HEK293 (cell line): Measurements from ENCODE around the gene CHERP.
"Not testable (repeated sequence)": the region's sequence is repeated elsewhere in the genome, so short reads cannot be mapped to it uniquely, and the experiment has no call there.

Experiments
- CTCF ChIA-PET: fragments of 350-600 bp; formaldehyde crosslinking; extraction: SDS; loops from one replicate; lab custom pipeline; 2021; ENCODE audit warnings: antibody characterized with exemption; lab: Yijun Ruan, JAX
- POLR2A ChIA-PET: fragments of 300-600 bp; formaldehyde crosslinking; extraction: SDS; loops from one replicate; lab custom pipeline; 2020; ENCODE audit warnings: antibody characterized with exemption, inconsistent platforms; lab: Yijun Ruan, JAX
- H3K27ac ChIP-seq: fragments of 200-500 bp; sonication (Bioruptor generic); 2 replicates; pipeline ENCODE4 v1.5.1; 2014; ENCODE audit warnings: low read depth, low read length, control low read depth, inconsistent platforms; ENCODE audit errors: extremely low read depth
- H3K36me3 ChIP-seq, 2 experiments: fragments of 200-500 bp in 1 of 2; sonication (Bioruptor generic) in 1 of 2; 1 replicate in 1 of 2; 2 replicates in 1 of 2; pipeline ENCODE4 v1.5.1; 2014 to 2017; ENCODE audit warnings: inconsistent platforms in 2 of 2, low read length in 2 of 2; ENCODE audit not compliant: control insufficient read depth in 2 of 2, insufficient read depth in 1 of 2
- H3K4me1 ChIP-seq: fragments of 200-500 bp; sonication (Bioruptor generic); 2 replicates; pipeline ENCODE4 v1.5.1; 2014; ENCODE audit warnings: mild to moderate bottlenecking, low read length, inconsistent platforms; ENCODE audit not compliant: control insufficient read depth, insufficient read depth
- H3K4me3 ChIP-seq: 2 replicates; pipeline ENCODE4 v1.5.1; 2011; ENCODE audit warnings: low read depth, mild to moderate bottlenecking, control low read depth, low read length, moderate library complexity
- H3K9me3 ChIP-seq: fragments of 200-500 bp; sonication (Bioruptor generic); 2 replicates; pipeline ENCODE4 v1.5.1; 2014; ENCODE audit warnings: low read depth, low read length, inconsistent platforms; ENCODE audit not compliant: control insufficient read depth, insufficient read depth
- GLIS2 ChIP-seq: fragments of 450-650 bp; formaldehyde crosslinking; IDR thresholded peaks from 2 replicates; pipeline ENCODE4 v1.5.1; 2016; ENCODE audit warnings: missing biosample characterization, missing genetic modification characterization
- HOXC10 ChIP-seq: sonication (generic); formaldehyde crosslinking; IDR thresholded peaks from 2 replicates; pipeline ENCODE4 v1.8.1; 2023; ENCODE audit warnings: mild to moderate bottlenecking, missing genetic modification reagents
- OVOL3 ChIP-seq: fragments of 450-650 bp; formaldehyde crosslinking; IDR thresholded peaks from 2 replicates; pipeline ENCODE4 v1.5.1; 2016; ENCODE audit warnings: missing biosample characterization, missing genetic modification characterization
- TRIM28 ChIP-seq: IDR thresholded peaks from 2 replicates; pipeline ENCODE4 v1.6.1; 2011; ENCODE audit warnings: low read length, control low read depth, borderline replicate concordance
- ZBTB7A ChIP-seq: fragments of 450-650 bp; formaldehyde crosslinking; IDR thresholded peaks from 2 replicates; pipeline ENCODE4 v1.5.1; 2016; ENCODE audit warnings: low read depth, missing biosample characterization, missing genetic modification characterization
- ZNF140 ChIP-seq: fragments of 450-650 bp; formaldehyde crosslinking; IDR thresholded peaks from 2 replicates; pipeline ENCODE4 v1.5.1; 2016; ENCODE audit warnings: missing biosample characterization, missing genetic modification characterization
- ZNF157 ChIP-seq: fragments of 450-650 bp; formaldehyde crosslinking; IDR thresholded peaks from 2 replicates; pipeline ENCODE4 v1.5.1; 2016; ENCODE audit warnings: missing biosample characterization, missing genetic modification characterization
- ZNF24 ChIP-seq: fragments of 450-650 bp; formaldehyde crosslinking; IDR thresholded peaks from 2 replicates; pipeline ENCODE4 v1.5.1; 2016; ENCODE audit warnings: missing biosample characterization, missing genetic modification characterization
- ZNF350 ChIP-seq: fragments of 450-650 bp; formaldehyde crosslinking; IDR thresholded peaks from 2 replicates; pipeline ENCODE4 v1.5.0; 2017; ENCODE audit warnings: missing biosample characterization, mild to moderate bottlenecking, missing genetic modification characterization
- ZNF585B ChIP-seq: fragments of 450-650 bp; formaldehyde crosslinking; IDR thresholded peaks from 2 replicates; pipeline ENCODE4 v1.5.1; 2016; ENCODE audit warnings: missing biosample characterization, missing genetic modification characterization
- ZNF624 ChIP-seq: fragments of 450-650 bp; formaldehyde crosslinking; IDR thresholded peaks from 2 replicates; pipeline ENCODE4 v1.5.1; 2017; ENCODE audit warnings: missing biosample characterization, missing genetic modification characterization
- ZNF654 ChIP-seq: fragments of 450-650 bp; formaldehyde crosslinking; IDR thresholded peaks from 2 replicates; pipeline ENCODE4 v1.5.1; 2016; ENCODE audit warnings: low read depth, missing biosample characterization, missing genetic modification characterization
- ZNF777 ChIP-seq: fragments of 450-650 bp; formaldehyde crosslinking; IDR thresholded peaks from 2 replicates; pipeline ENCODE4 v1.5.1; 2017; ENCODE audit warnings: missing biosample characterization, missing genetic modification characterization, borderline replicate concordance
- ZNF792 ChIP-seq: fragments of 450-650 bp; formaldehyde crosslinking; IDR thresholded peaks from 2 replicates; pipeline ENCODE4 v1.5.1; 2016; ENCODE audit warnings: missing biosample characterization, missing genetic modification characterization
- TF ChIP-seq, protein P1 (sequence below): fragments of 450-650 bp; formaldehyde crosslinking; IDR thresholded peaks from 2 replicates; pipeline ENCODE4 v1.5.1; 2016; ENCODE audit warnings: missing biosample characterization, missing genetic modification characterization, low read depth
- TF ChIP-seq, protein P2 (sequence below): fragments of 450-650 bp; formaldehyde crosslinking; conservative IDR thresholded peaks from 2 replicates; pipeline ENCODE4 v1.5.1; 2016; ENCODE audit warnings: low read depth, missing biosample characterization, missing genetic modification characterization
- TF ChIP-seq, protein P3 (sequence below): fragments of 450-650 bp; formaldehyde crosslinking; IDR thresholded peaks from 2 replicates; pipeline ENCODE4 v1.5.1; 2016; ENCODE audit warnings: missing biosample characterization, missing genetic modification characterization
- TF ChIP-seq, protein P4 (sequence below): fragments of 450-650 bp; formaldehyde crosslinking; IDR thresholded peaks from 2 replicates; pipeline ENCODE4 v1.5.1; 2016; ENCODE audit warnings: missing biosample characterization, missing genetic modification characterization
- TF ChIP-seq, protein P5 (sequence below): fragments of 450-650 bp; formaldehyde crosslinking; IDR thresholded peaks from 2 replicates; pipeline ENCODE4 v1.5.1; 2016; ENCODE audit warnings: missing biosample characterization, missing genetic modification characterization
- TF ChIP-seq, protein P6 (sequence below): fragments of 450-650 bp; formaldehyde crosslinking; IDR thresholded peaks from 2 replicates; pipeline ENCODE4 v1.5.1; 2016; ENCODE audit warnings: missing biosample characterization, missing genetic modification characterization

Gene CHERP

DNA sequence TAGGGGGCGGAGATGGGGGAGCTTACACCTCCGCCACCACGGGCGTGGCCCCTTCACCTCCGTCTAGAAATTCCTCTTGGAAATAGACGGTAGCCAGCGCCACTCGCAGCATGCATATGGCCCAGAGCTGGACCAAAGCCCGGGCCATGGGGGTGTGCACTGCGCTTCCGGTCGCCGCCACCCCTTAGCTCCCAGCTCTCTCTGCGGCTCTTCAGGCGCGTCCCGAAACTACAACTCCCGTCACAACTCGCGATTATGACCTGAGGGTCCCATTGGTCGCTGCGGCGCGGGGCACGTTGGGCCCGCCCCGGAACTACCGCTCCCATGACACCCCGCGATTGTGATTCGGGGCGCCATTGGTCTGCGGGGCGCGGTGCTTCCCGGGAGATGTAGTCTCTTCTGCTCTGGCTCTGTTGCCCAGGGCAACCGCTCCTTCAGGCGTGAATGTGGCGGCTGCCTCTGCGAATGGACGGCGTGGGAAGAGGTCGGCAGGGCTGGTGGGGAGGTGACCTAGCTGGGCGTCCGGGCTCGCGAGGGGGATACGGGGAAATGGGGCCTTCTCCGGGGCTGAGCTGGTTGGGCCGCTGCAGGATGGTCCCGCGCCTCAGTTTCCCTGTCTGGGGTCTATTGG, 46.1 kb downstream of the CHERP start, which contains the start of the genes C19orf44 and CALR3 (continued):
- no peak for TF ChIP-seq ZNF24 (tag by site-specific recombination)
- TF ChIP-seq, protein P1, sequence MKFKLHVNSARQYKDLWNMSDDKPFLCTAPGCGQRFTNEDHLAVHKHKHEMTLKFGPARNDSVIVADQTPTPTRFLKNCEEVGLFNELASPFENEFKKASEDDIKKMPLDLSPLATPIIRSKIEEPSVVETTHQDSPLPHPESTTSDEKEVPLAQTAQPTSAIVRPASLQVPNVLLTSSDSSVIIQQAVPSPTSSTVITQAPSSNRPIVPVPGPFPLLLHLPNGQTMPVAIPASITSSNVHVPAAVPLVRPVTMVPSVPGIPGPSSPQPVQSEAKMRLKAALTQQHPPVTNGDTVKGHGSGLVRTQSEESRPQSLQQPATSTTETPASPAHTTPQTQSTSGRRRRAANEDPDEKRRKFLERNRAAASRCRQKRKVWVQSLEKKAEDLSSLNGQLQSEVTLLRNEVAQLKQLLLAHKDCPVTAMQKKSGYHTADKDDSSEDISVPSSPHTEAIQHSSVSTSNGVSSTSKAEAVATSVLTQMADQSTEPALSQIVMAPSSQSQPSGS (tag by site-specific recombination), result no peak
- TF ChIP-seq ZBTB7A (tag by site-specific recombination), result 0 out of 2 replicates have a peak, but pooled peaks have one; percentile 14
- no peak; the same call in 1 of the 2 replicates for TF ChIP-seq OVOL3 (tag by site-specific recombination)
- TF ChIP-seq, protein P2, sequence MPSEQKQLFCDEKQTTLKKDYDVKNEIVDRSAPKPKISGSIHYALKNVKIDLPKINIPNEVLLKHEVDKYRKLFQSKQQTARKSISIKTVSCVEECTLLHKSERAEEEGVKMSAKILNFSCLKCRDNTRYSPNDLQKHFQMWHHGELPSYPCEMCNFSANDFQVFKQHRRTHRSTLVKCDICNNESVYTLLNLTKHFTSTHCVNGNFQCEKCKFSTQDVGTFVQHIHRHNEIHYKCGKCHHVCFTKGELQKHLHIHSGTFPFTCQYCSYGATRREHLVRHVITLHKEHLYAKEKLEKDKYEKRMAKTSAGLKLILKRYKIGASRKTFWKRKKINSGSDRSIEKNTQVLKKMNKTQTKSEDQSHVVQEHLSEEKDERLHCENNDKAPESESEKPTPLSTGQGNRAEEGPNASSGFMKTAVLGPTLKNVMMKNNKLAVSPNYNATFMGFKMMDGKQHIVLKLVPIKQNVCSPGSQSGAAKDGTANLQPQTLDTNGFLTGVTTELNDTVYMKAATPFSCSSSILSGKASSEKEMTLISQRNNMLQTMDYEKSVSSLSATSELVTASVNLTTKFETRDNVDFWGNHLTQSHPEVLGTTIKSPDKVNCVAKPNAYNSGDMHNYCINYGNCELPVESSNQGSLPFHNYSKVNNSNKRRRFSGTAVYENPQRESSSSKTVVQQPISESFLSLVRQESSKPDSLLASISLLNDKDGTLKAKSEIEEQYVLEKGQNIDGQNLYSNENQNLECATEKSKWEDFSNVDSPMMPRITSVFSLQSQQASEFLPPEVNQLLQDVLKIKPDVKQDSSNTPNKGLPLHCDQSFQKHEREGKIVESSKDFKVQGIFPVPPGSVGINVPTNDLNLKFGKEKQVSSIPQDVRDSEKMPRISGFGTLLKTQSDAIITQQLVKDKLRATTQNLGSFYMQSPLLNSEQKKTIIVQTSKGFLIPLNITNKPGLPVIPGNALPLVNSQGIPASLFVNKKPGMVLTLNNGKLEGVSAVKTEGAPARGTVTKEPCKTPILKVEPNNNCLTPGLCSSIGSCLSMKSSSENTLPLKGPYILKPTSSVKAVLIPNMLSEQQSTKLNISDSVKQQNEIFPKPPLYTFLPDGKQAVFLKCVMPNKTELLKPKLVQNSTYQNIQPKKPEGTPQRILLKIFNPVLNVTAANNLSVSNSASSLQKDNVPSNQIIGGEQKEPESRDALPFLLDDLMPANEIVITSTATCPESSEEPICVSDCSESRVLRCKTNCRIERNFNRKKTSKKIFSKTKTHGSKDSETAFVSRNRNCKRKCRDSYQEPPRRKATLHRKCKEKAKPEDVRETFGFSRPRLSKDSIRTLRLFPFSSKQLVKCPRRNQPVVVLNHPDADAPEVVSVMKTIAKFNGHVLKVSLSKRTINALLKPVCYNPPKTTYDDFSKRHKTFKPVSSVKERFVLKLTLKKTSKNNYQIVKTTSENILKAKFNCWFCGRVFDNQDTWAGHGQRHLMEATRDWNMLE, result peak; percentile 71
- TF ChIP-seq ZNF585B, result no peak
- TF ChIP-seq, protein P3, sequence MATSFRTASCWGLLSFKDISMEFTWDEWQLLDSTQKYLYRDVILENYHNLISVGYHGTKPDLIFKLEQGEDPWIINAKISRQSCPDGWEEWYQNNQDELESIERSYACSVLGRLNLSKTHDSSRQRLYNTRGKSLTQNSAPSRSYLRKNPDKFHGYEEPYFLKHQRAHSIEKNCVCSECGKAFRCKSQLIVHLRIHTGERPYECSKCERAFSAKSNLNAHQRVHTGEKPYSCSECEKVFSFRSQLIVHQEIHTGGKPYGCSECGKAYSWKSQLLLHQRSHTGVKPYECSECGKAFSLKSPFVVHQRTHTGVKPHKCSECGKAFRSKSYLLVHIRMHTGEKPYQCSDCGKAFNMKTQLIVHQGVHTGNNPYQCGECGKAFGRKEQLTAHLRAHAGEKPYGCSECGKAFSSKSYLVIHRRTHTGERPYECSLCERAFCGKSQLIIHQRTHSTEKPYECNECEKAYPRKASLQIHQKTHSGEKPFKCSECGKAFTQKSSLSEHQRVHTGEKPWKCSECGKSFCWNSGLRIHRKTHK (tag by site-specific recombination), result no peak
- no peak for TF ChIP-seq ZNF792 (tag by site-specific recombination)
- TF ChIP-seq GLIS2 (tag by site-specific recombination), result peak; percentile 71
- TF ChIP-seq, protein P4, sequence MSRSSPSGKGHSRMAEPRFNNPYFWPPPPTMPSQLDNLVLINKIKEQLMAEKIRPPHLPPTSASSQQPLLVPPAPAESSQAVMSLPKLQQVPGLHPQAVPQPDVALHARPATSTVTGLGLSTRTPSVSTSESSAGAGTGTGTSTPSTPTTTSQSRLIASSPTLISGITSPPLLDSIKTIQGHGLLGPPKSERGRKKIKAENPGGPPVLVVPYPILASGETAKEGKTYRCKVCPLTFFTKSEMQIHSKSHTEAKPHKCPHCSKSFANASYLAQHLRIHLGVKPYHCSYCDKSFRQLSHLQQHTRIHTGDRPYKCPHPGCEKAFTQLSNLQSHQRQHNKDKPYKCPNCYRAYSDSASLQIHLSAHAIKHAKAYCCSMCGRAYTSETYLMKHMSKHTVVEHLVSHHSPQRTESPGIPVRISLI (tag by site-specific recombination), result no peak
- TF ChIP-seq, protein P5, sequence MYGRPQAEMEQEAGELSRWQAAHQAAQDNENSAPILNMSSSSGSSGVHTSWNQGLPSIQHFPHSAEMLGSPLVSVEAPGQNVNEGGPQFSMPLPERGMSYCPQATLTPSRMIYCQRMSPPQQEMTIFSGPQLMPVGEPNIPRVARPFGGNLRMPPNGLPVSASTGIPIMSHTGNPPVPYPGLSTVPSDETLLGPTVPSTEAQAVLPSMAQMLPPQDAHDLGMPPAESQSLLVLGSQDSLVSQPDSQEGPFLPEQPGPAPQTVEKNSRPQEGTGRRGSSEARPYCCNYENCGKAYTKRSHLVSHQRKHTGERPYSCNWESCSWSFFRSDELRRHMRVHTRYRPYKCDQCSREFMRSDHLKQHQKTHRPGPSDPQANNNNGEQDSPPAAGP, result peak; percentile 44; the same call in 1 of the 2 replicates
- TF ChIP-seq TRIM28, result no peak
- TF ChIP-seq ZNF157 (tag by site-specific recombination), result no peak
- TF ChIP-seq, protein P6, sequence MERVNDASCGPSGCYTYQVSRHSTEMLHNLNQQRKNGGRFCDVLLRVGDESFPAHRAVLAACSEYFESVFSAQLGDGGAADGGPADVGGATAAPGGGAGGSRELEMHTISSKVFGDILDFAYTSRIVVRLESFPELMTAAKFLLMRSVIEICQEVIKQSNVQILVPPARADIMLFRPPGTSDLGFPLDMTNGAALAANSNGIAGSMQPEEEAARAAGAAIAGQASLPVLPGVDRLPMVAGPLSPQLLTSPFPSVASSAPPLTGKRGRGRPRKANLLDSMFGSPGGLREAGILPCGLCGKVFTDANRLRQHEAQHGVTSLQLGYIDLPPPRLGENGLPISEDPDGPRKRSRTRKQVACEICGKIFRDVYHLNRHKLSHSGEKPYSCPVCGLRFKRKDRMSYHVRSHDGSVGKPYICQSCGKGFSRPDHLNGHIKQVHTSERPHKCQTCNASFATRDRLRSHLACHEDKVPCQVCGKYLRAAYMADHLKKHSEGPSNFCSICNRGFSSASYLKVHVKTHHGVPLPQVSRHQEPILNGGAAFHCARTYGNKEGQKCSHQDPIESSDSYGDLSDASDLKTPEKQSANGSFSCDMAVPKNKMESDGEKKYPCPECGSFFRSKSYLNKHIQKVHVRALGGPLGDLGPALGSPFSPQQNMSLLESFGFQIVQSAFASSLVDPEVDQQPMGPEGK, result peak; percentile 95
- peak; percentile 49; the same call in 1 of the 2 replicates for TF ChIP-seq ZNF777 (tag by site-specific recombination)
- TF ChIP-seq HOXC10 (CRISPR knock-in tag), result no peak
- no peak for TF ChIP-seq ZNF624 (tag by site-specific recombination)
- TF ChIP-seq ZNF654 (tag by site-specific recombination), result no peak
- no peak for TF ChIP-seq ZNF140 (tag by site-specific recombination)
- TF ChIP-seq ZNF350, result no peak
- TF ChIP-seq, all 188 proteins: peak for 49

DNA sequence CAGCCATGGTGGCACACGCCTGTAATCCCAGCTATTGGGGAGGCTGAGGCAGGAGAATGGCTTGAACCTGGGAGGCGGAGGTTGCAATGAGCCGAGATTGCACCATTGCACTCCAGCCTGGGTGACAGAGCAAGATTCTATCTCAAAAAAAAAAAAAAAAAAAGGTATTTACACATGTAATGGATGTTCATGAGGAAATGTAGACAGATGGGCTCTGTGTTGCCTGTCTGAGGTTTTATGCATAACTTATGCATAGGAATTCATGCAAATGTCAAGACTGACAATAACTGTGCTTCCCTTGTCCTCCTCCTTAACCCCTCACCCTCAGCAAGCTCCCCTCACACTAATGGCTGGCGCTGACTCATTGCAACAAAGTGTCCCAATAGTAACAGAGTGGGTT, 55.8 kb downstream of the CHERP start:
- H3K4me1 ChIP-seq, result not testable (repeated sequence)
- POLR2A ChIA-PET, result interaction anchor here (0.9 kb wide), 1 partner anchor 9 kb away, joined by 3 read pairs; the partner anchor contains the start of gene CALR3

More for the DNA sequence above, 55.8 kb downstream of the CHERP start:
- CTCF ChIA-PET, result interaction anchor here (0.7 kb wide), 2 partner anchors 23 to 44 kb away, joined by 3 to 4 read pairs; no protein-coding TSS in a partner anchor
- not testable (repeated sequence) for H3K36me3 ChIP-seq, H3K4me3 ChIP-seq, H3K27ac ChIP-seq, H3K9me3 ChIP-seq
